NCI-H1048 (cell line): ENCODE results near the gene SLC44A2.

Experiments
- DNase-seq: peaks from one replicate; lab custom pipeline; 2025; lab: John Stamatoyannopoulos, UW

SLC44A2 gene

GRCh38 chr19:10625003-10625761 is at the start of gene SLC44A2:
Gene SLC44A2, plus strand, starts transcription at chr19:10625553. Its CDS starts 81 bp downstream, at chr19:10625634.
- DNase-seq: peak; percentile 42

GRCh38 chr19:10577951-10578350 is 47.4 kb upstream of the SLC44A2 start:
- no peak for DNase-seq

- peak; percentile 49 for DNase-seq
Measured at GRCh38 chr19:10580979-10581631, 44.2 kb upstream of the SLC44A2 start.

GRCh38 chr19:10582091-10582490 is 43.3 kb upstream of the SLC44A2 start:
- no peak for DNase-seq

GRCh38 chr19:10583036-10583776 is 42.1 kb upstream of the SLC44A2 start:
- no peak for DNase-seq

- no peak for DNase-seq
Measured at GRCh38 chr19:10586396-10586795, 39.0 kb upstream of the SLC44A2 start.

- DNase-seq: no peak
Measured at GRCh38 chr19:10587022-10587838, 38.1 kb upstream of the SLC44A2 start, which contains the start of gene AP1M2. Gene AP1M2, minus strand, starts transcription at chr19:10587312. Its CDS starts 81 bp downstream, at chr19:10587231.

- no peak for DNase-seq
Measured at GRCh38 chr19:10587839-10588150, 37.6 kb upstream of the SLC44A2 start.

- DNase-seq: no peak
Measured at GRCh38 chr19:10593148-10593547, 32.2 kb upstream of the SLC44A2 start.

GRCh38 chr19:10593820-10594637 is 31.3 kb upstream of the SLC44A2 start:
- no peak for DNase-seq

GRCh38 chr19:10600149-10600548 is 25.2 kb upstream of the SLC44A2 start:
- DNase-seq: no peak

GRCh38 chr19:10601999-10602329 is 23.4 kb upstream of the SLC44A2 start:
- DNase-seq: no peak

- no peak for DNase-seq
Measured at GRCh38 chr19:10602330-10603083, 22.8 kb upstream of the SLC44A2 start.

GRCh38 chr19:10603084-10603872 is 22.1 kb upstream of the SLC44A2 start:
- DNase-seq: no peak

- no peak for DNase-seq
Measured at GRCh38 chr19:10603873-10604459, 21.4 kb upstream of the SLC44A2 start.

GRCh38 chr19:10604460-10604980 is 20.8 kb upstream of the SLC44A2 start:
- DNase-seq: no peak

- no peak for DNase-seq
Measured at GRCh38 chr19:10611907-10612306, 13.4 kb upstream of the SLC44A2 start.

GRCh38 chr19:10612499-10613119 is 12.7 kb upstream of the SLC44A2 start:
- no peak for DNase-seq
